Right cardiac atrium (tissue), 5 donors: ENCODE data around the gene HEATR1. TPM values are rescaled to one million over a fixed set of nuclear protein-coding genes. Genes with fewer than 3 reads are reported as not detected.
"Not testable (repeated sequence)": the region's sequence is repeated elsewhere in the genome, so short reads cannot be mapped to it uniquely, and the experiment has no call there.

Experiments used
- ATAC-seq, 2 donors: fragments of 200-7000 bp; cut with Tn5 transposase; one replicate each; pipeline versions ENCODE4 v1.8.0 to v1.9.1; 2020; ENCODE audit warnings: moderate library complexity in 2 of 2, mild to moderate bottlenecking in 1 of 2
- DNase-seq, 3 donors: peaks; one replicate each; pipeline ENCODE4 v3.0.0-alpha.2; 2020
- H3K27ac ChIP-seq: one replicate; pipeline ENCODE4 v1.5.1; 2013; ENCODE audit warnings: mild to moderate bottlenecking, low read length, control low read depth, moderate library complexity
- H3K27me3 ChIP-seq: one replicate; pipeline ENCODE4 v1.6.1; 2013; ENCODE audit not compliant: control insufficient read depth, insufficient read depth
- H3K4me1 ChIP-seq: one replicate; pipeline ENCODE4 v1.6.1; 2013; ENCODE audit warnings: low read length; ENCODE audit not compliant: control insufficient read depth, insufficient read depth
- H3K4me3 ChIP-seq: one replicate; pipeline ENCODE4 v1.5.1; 2013; ENCODE audit warnings: low read length, control low read depth
- H3K9me3 ChIP-seq: one replicate; pipeline ENCODE4 v1.6.1; 2013; ENCODE audit warnings: low read length; ENCODE audit not compliant: control insufficient read depth
- WGBS: extraction: QIAGEN DNeasy Blood & Tissue Kit; methylation state at CpG from one replicate; pipeline ENCODE4 v1.1.7; 2013; 5-methylcytosine and 5-hydroxymethylcytosine counted together
- intact Hi-C, 4 donors: fragments of 100-400 bp; cut with DNase I; formaldehyde crosslinking; loops; one replicate each; pipeline versions ENCODE4 v1.11.0 to v1.14.0; 2022 to 2023
- polyA plus RNA-seq: library from polyadenylated mRNA; stranded (reverse); fragments of 200-250 nt; gene quantifications from one replicate; pipeline ENCODE4 v1.2.3, GENCODE V29; 2013
- total RNA-seq, 4 donors: library from RNA; stranded (reverse); fragmentation: NEBNext Ultra II Directional; extraction: Animal tissue kit (Norgen Biotek cat#: 25700); gene quantifications; one replicate each; pipeline ENCODE4 v1.2.1, GENCODE V29; 2021
- donor health status: healthy with polysubstance abuse.
- donor health status: DM: no; HTN: yes; CAD: no.
- donor health status: DM: no; HTN: no; CAD: no.
- donor health status: DM: no; HTN: yes; CAD: no; lungs with severe emphysema.
- donor health status: DM: yes; HTN: yes; CAD: no.

HEATR1 gene
- total and polyA plus RNA-seq, 5 donors: 3.2 to 12.8 (median 11.9) TPM

DNA sequence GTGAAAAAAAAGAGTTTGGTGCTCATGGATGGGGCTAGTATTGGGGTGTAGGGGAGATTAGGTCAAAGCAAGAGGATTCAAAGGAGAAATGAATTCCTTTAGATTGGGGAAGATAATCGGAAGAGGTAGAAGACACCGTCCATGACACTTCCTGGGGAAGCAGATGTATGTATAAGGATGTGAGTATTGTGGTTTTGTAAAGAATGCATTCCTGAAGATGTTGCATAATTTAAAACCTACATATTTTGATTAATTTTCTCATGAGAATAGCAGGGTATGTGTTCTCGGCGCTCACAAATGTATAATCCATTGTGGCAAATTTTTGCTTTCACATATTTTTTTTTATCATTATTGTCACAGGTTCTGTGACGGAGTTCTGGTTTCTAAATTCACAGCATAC, 86.0 kb downstream of the HEATR1 start:
- ATAC-seq (no peak), DNase-seq (no peak)
- intact Hi-C loops: no loop called here
- WGBS: 76% methylated on average over 5 of the region's 5 CpGs
- H3K27me3 ChIP-seq: no peaks in the 10 kb centered on the region
- H3K4me3 ChIP-seq: no peak overlapping the region
- H3K27ac ChIP-seq: no peak overlapping the region
- H3K4me1 ChIP-seq: no peaks in the 10 kb centered on the region
- no peaks in the 10 kb centered on the region for H3K9me3 ChIP-seq

DNA sequence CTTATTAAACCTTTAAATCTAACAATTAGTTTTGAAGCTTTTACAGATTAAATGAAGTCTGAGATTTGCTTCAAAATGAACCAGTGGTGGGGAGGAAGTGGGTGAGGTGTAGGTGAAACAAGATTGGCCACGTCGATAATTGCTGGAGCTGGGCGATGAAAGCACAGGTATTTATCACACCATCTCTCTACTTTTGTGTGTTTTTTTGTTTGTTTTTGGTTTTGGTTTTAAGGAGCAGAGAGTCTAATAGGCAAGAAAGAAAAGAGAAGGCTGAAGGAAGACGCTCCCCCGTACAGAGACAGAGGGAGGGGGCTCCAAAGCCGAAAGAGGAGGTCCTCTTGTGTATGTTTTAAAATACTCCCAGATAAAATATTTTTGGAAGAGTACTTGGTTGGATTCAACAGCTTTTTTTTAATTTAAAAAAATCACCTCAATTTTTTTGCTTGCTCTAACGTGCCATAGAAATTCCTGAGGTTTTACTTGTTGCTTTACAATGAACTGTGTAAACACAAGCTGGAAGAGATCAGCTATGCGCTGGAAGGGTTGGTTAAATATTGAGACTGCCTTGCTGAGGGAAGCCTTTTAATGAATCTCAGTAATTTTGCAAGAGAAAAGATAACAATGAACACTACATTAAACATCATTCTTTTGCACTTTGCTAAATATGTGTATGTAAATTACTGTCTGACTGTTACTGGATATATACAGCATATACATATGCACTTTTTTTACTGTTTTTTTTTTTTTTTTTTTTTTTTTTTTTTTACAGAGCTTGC, 87.2 kb downstream of the HEATR1 start:
- Histone ChIP-seq H3K27ac (no peak overlapping the region), H3K4me3 (no peak overlapping the region), H3K4me1 (no peaks in the 10 kb centered on the region), H3K27me3 (no peaks in the 10 kb centered on the region), H3K9me3 (no peaks in the 10 kb centered on the region)
- ATAC-seq (no peak), DNase-seq (no peak)
- WGBS: 55% methylated on average over 8 of the region's 8 CpGs
- intact Hi-C loops: no loop called here

DNA sequence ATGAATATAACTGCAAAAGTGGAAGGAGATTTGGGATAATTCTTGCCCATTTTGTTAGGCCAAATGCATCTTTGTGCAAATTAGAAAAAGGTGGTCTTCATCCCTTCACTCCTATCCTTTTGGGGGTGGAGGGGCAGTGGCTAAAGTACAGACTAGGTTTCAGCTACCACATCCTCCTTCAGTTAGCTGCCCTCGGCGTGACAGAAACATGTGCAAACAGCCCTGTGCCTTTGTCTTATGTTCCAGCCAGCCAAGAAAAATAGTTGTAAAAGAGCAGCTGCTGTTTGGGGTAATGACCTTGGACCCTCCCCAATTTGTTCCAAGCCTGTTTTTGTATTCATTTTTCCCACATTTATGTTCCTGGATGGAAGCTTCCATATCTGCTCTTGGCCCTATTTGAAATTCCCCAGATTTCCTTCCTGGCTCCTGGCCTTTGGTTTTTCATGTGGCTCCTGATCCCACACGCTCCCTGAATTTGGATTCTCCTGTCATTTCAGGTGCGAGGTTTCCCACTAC, 88.8 kb downstream of the HEATR1 start:
- 47% methylated on average over 4 of the region's 4 CpGs for WGBS
- H3K27ac ChIP-seq: no peak overlapping the region
- no peaks in the 10 kb centered on the region for H3K4me1 ChIP-seq
- no peak overlapping the region for H3K4me3 ChIP-seq
- intact Hi-C loops: no loop called here
- ATAC-seq (peak; percentile 29 to 34), DNase-seq (no peak)
- H3K9me3 ChIP-seq: no peaks in the 10 kb centered on the region
- H3K27me3 ChIP-seq: no peaks in the 10 kb centered on the region

DNA sequence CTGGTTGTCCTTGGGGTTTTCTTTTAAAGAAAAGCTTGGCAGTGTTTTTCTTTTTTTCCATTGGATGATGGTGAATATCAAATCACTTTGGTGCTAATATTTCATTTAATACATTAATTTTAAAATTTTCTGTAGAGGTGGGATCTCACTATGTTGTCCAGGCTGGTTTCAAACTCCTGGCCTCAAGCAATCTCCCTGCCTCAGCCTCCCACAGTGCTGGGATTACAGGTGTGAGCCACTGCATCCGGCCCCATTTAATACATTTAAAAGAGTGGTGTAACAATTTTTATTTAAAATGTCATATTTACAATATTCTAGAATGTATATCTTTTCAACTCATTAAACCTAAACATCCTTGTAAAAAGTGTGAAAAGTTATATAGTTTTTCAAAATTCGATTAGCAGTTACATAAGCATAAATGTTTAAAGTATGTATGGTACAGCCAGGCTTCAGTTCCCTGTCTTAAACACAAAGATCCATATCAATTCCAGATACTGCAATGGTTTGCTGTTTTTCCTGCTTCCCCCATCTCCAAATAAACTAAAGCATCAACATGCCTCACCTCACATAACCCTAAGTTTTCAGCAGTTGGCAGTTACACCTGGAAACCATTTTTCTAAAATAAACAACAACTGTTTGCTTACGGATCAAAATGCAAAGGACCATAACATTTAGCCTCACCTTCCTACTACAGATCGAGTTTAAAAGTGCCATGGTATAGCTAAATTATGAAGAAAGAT, 89.4 kb downstream of the HEATR1 start:
- intact Hi-C loops: no loop called here
- H3K27ac ChIP-seq: no peak overlapping the region
- H3K4me3 ChIP-seq: no peak overlapping the region
- no peaks in the 10 kb centered on the region for H3K9me3 ChIP-seq
- no peaks in the 10 kb centered on the region for H3K27me3 ChIP-seq
- ATAC-seq (no peak), DNase-seq (no peak)
- 76% methylated on average over 4 of the region's 4 CpGs for WGBS
- no peaks in the 10 kb centered on the region for H3K4me1 ChIP-seq

DNA sequence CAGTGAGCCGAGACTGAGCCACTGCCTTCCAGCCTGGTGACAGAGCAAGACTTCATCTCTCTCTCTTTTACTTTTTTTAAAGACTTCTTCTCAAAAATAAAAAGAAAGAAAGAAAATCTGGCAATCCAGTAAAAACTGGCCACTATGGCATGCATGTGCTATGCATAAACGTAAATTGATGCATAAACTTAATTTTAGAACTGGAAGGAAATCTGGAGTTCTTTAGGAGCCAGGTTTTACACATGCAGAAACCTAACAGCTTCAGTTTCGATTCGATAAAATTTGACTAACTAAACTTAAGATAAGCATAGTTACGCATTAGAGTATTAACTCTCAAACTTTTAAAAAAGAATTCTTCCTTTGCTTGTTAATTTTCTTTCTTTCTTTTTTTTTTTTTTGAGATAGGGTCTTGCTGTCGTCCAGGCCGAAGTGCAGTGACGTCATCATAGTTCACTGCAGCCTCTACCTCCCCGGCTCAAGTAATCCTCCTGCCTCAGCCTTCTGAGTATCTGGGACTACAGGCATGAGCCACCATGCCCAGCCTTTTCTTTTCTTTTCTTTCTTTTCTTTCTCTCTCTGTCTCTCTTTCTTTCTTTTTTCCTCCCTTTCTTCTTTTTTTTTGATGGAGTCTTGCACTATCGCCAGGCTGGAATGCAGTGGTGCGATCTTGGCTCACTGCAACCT, 92.4 kb downstream of the HEATR1 start:
- DNase-seq (no peak), ATAC-seq (no peak)
- no peaks in the 10 kb centered on the region for H3K9me3 ChIP-seq
- H3K27me3 ChIP-seq: no peaks in the 10 kb centered on the region
- intact Hi-C loops: no loop called here
- 61% methylated on average over 11 of the region's 11 CpGs for WGBS
- no peak overlapping the region for H3K4me3 ChIP-seq
- no peaks in the 10 kb centered on the region for H3K4me1 ChIP-seq
- H3K27ac ChIP-seq: no peak overlapping the region

DNA sequence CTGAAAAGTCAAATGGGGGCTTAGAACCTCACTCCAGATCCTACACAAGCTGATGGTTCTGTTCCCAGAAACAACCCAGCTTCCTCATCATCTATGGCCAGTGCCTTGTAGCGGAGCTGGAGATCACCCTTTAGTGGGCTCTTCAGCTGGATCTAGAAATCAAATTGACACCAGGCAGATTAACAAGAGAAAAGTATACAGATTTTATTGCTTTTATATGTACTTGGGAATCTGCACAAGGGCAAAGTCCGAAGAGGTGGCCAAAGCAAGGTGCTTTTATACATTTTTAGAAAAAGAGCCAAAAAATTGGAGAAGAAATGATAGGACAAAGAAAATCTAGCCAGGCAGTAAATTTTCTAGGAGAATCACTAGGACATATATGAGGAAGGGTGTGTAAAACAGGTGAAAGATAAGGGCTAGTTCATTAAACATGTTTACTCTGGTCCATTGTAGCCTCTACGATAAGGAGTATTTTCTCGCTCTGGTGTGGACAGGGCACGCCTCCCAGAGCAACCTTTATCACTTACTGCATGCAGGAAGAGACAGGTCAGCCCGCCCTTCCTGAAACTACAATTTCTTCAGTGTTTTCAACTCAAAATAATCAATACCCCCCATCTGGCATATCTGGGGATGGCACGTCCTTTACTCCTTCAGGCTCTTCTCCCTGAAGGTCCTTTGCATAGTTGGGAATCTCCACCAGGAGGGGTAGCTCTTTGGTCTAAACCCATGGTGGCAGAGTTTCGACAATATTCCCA, 94.5 kb downstream of the HEATR1 start:
- DNase-seq: no peak
- intact Hi-C loops: no loop called here
- 87% methylated on average over 8 of the region's 8 CpGs for WGBS
- Histone ChIP-seq H3K27me3 (no peaks in the 10 kb centered on the region), H3K4me3 (no peak overlapping the region), H3K4me1 (no peaks in the 10 kb centered on the region), H3K27ac (no peak overlapping the region), H3K9me3 (no peaks in the 10 kb centered on the region)
- no peak for ATAC-seq

DNA sequence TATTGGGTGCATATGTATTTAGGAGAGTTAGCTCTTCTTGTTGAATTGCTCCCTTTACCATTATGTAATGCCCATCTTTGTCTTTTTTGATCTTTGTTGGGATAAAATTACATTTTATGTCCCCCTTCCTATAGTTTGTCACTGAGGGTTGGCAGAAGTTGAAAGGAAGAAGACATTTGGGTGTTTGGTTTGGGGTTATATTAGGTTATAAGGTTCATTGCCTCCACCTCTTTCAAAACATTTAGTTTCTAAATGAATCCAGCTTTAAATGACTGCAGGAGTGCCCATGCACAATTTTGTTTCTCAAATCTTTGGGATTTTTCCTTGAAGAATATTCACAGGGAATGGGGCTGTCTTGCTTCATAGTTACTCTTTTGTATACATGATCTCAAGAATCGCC, 95.1 kb downstream of the HEATR1 start:
- 86% methylated on average over 1 of the region's 1 CpG for WGBS
- Histone ChIP-seq H3K4me3 (no peak overlapping the region), H3K4me1 (no peaks in the 10 kb centered on the region), H3K9me3 (no peaks in the 10 kb centered on the region), H3K27ac (no peak overlapping the region), H3K27me3 (no peaks in the 10 kb centered on the region)
- ATAC-seq (no peak), DNase-seq (no peak)
- intact Hi-C loops: no loop called here

DNA sequence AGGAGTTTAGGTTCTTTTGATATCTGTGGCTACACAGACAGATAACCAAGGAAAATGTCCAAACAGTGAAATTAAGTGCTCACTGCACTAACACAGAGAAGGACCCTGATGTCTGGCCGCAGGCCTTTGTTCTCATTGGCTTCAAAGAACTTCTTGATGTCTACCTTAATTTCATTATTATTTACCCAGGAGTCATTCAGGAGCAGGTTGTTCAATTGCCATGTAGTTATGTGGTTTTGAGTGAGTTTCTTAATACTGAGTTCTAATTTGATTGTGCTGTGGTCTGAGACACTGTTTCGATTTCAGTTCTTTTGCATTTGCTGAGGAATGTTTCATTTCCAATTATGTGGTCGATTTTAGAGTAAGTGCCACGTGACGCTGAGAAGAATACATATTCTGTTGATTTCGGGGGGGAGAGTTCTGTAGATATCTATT, 95.7 kb downstream of the HEATR1 start:
- no peaks in the 10 kb centered on the region for H3K27me3 ChIP-seq
- intact Hi-C loops: no loop called here
- DNase-seq (no peak), ATAC-seq (no peak)
- 83% methylated on average over 6 of the region's 6 CpGs for WGBS
- no peaks in the 10 kb centered on the region for H3K9me3 ChIP-seq
- H3K27ac ChIP-seq: no peak overlapping the region
- H3K4me3 ChIP-seq: no peak overlapping the region
- no peaks in the 10 kb centered on the region for H3K4me1 ChIP-seq

DNA sequence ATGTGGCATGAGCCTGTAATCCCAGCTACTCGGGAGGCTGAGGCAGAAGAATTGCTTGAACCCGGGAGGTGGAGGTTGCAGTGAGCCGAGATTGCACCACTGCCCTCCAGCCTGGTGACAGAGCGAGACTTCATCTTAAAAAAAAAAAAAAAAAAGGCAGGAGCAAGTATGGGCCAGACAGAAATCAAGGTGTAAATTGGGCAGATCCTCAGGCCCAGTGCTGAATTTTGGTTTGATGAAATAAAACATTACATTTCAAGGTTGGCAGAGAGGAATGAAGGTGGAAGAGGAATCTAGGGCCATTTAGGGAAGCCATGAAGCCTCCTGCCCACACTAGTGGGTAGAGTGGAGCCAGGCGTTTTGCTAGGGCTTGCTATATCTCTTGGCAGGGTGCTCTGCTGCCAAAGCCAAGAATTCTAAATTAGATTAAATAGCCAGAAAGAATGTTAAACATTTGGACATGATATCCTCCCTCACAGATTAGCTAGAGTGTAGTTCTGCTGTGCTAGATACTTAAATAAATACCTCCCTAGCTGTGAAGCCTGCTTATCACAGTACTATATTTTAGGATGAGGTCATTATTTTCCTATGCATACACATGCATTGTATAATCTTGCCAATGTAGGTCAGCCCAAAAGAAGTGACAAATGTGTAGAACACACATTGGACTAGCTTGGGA, 97.2 kb downstream of the HEATR1 start:
- Histone ChIP-seq H3K4me3 (no peak overlapping the region), H3K4me1 (peaks cover 5% of the 10 kb centered on the region), H3K27ac (peak overlapping the region; percentile 80), H3K9me3 (no peaks in the 10 kb centered on the region), H3K27me3 (no peaks in the 10 kb centered on the region)
- intact Hi-C loops: no loop called here
- 51% methylated on average over 5 of the region's 5 CpGs for WGBS
- DNase-seq (peak in 1 of 3 donors; percentile 67), ATAC-seq (peak; percentile 84 to 92)

DNA sequence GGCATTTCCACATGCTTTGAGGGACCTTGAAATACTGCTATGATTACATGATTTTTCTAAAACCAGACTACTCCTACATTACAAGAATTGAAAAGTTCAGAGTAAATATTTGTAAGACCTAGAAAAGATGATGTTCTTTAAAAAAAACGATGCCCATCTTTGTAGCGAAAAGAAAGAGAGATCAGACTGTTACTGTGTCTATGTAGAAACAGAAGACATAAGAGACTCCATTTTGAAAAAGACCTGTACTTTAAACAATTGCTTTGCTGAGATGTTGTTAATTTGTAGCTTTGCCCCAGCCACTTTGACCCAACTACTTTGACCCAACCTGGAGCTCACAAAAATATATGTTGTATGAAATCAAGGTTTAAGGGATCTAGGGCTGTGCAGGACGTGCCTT, 100.0 kb downstream of the HEATR1 start:
- H3K4me1 ChIP-seq, H3K27ac ChIP-seq, H3K4me3 ChIP-seq, DNase-seq, intact Hi-C loops, H3K9me3 ChIP-seq, ATAC-seq, H3K27me3 ChIP-seq: not testable (repeated sequence)
- WGBS: 89% methylated on average over 3 of the region's 3 CpGs
